Neural crest cell (in vitro differentiated cells): ENCODE results near the gene HDAC10. TPM values are rescaled to one million over a fixed set of nuclear protein-coding genes. Genes with fewer than 3 reads are reported as not detected.

Source experiments
- DNase-seq: peaks from one replicate; pipeline ENCODE4 v3.0.0; 2021; ENCODE audit warnings: low read depth, mixed read lengths, low spot score
- H3K27ac Mint-ChIP-seq: one replicate; pipeline ENCODE4 v1.8.0; 2021; ENCODE audit warnings: mild to moderate bottlenecking, mixed read lengths; ENCODE audit not compliant: unreplicated experiment
- H3K27me3 Mint-ChIP-seq: 2 replicates; pipeline ENCODE4 v1.8.0; 2021; ENCODE audit warnings: low read depth, mild to moderate bottlenecking, mixed read lengths
- H3K36me3 Mint-ChIP-seq: 2 replicates; pipeline ENCODE4 v1.8.0; 2021; ENCODE audit warnings: low read depth, mild to moderate bottlenecking, mixed read lengths
- H3K4me1 Mint-ChIP-seq: 2 replicates; pipeline ENCODE4 v1.8.0; 2021; ENCODE audit warnings: mixed read lengths
- H3K4me3 Mint-ChIP-seq: one replicate; pipeline ENCODE4 v1.8.0; 2021; ENCODE audit warnings: mild to moderate bottlenecking, mixed read lengths
- H3K9me3 Mint-ChIP-seq: 2 replicates; pipeline ENCODE4 v1.8.0; 2021; ENCODE audit warnings: mixed read lengths
- total RNA-seq: library from RNA; stranded (reverse); gene quantifications from 2 replicates; pipeline ENCODE4 v1.2.1, GENCODE V29; 2021
- TF ChIP-seq, protein P1 (sequence below): fragments of 200-600 bp; sonication (generic); conservative IDR thresholded peaks from 2 replicates; pipeline ENCODE4 v1.5.0; 2021; ENCODE audit warnings: antibody characterized with exemption, mild to moderate bottlenecking

Gene HDAC10
- total RNA-seq, 1 donor from 2014 or later, result 52.9 TPM

GRCh38 chr22:50298266-50298637, 47.2 kb upstream of the HDAC10 start:
- no peak for DNase-seq
- Mint-ChIP-seq H3K4me3 (no peak overlapping the region), H3K9me3 (no peaks in the 10 kb centered on the region), H3K36me3 (no peaks in the 10 kb centered on the region), H3K4me1 (peaks cover 13% of the 10 kb centered on the region), H3K27me3 (peaks cover 3% of the 10 kb centered on the region), H3K27ac (no peak overlapping the region)
- TF ChIP-seq, protein P1, sequence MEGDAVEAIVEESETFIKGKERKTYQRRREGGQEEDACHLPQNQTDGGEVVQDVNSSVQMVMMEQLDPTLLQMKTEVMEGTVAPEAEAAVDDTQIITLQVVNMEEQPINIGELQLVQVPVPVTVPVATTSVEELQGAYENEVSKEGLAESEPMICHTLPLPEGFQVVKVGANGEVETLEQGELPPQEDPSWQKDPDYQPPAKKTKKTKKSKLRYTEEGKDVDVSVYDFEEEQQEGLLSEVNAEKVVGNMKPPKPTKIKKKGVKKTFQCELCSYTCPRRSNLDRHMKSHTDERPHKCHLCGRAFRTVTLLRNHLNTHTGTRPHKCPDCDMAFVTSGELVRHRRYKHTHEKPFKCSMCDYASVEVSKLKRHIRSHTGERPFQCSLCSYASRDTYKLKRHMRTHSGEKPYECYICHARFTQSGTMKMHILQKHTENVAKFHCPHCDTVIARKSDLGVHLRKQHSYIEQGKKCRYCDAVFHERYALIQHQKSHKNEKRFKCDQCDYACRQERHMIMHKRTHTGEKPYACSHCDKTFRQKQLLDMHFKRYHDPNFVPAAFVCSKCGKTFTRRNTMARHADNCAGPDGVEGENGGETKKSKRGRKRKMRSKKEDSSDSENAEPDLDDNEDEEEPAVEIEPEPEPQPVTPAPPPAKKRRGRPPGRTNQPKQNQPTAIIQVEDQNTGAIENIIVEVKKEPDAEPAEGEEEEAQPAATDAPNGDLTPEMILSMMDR, result no peak

DNA sequence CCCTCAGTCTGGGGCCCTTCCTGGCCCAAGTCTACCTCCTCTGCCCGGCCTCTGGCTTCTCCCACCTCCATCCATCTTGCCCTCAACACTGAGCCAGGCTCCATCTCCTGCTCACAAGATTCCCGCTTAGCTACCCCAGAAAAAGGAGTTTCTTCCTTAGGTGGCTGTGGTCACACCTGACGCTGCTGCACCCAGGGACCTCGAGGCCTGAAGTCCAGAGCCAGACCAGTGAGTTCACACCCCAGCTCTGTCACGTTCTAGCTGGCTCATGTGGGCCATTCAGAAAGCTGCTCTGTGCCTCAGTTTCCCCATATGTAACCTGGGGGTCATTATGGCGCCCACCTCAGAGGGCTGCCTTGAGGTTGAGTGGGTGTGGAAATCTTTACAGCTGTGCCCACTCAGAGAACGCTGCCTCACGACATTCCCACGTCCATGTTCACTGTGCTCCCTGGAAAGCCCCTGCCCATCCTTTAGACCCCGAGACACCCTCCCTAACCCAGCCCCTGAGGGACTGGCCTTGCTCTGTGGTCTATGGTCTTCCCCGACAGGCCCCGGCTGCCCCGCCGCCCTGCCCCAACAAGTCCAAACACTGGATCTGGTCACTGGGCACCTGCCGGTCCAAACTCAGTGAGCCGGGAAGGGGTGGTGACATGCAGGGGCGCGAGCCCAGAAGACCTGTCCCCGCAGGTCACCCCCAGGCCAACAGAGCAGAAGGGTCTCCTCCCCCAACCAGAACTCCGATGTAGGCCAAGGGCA, 46.6 kb upstream of the HDAC10 start:
- Mint-ChIP-seq H3K27ac (no peak overlapping the region), H3K36me3 (no peaks in the 10 kb centered on the region), H3K4me3 (peak overlapping the region; percentile 8), H3K9me3 (no peaks in the 10 kb centered on the region), H3K4me1 (peaks cover 17% of the 10 kb centered on the region), H3K27me3 (peaks cover 3% of the 10 kb centered on the region)
- no peak for DNase-seq
- TF ChIP-seq, protein P1, result no peak

GRCh38 chr22:50296658-50297490, 45.8 kb upstream of the HDAC10 start:
- Mint-ChIP-seq H3K4me3 (peak overlapping the region; percentile 8), H3K36me3 (no peaks in the 10 kb centered on the region), H3K27me3 (peaks cover 3% of the 10 kb centered on the region), H3K27ac (no peak overlapping the region), H3K4me1 (peaks cover 19% of the 10 kb centered on the region), H3K9me3 (no peaks in the 10 kb centered on the region)
- TF ChIP-seq, protein P1, result no peak
- no peak for DNase-seq

GRCh38 chr22:50294319-50294656, 43.2 kb upstream of the HDAC10 start:
- Mint-ChIP-seq H3K9me3 (no peaks in the 10 kb centered on the region), H3K4me3 (no peak overlapping the region), H3K36me3 (no peaks in the 10 kb centered on the region), H3K4me1 (peaks cover 19% of the 10 kb centered on the region), H3K27ac (no peak overlapping the region), H3K27me3 (no peaks in the 10 kb centered on the region)
- TF ChIP-seq, protein P1, result no peak
- DNase-seq, result no peak

- H3K4me3 Mint-ChIP-seq, result no peak overlapping the region
- no peaks in the 10 kb centered on the region for H3K36me3 Mint-ChIP-seq
- H3K4me1 Mint-ChIP-seq, result peaks cover 19% of the 10 kb centered on the region
- no peak for DNase-seq
- TF ChIP-seq, protein P1, result no peak
- no peaks in the 10 kb centered on the region for H3K27me3 Mint-ChIP-seq
- H3K27ac Mint-ChIP-seq, result no peak overlapping the region
- H3K9me3 Mint-ChIP-seq, result no peaks in the 10 kb centered on the region
Observed at GRCh38 chr22:50293441-50294318, 42.6 kb upstream of the HDAC10 start.
